ENCODE results near the gene LUC7L. TPM values are rescaled to one million over a fixed set of nuclear protein-coding genes. Genes with fewer than 3 reads are reported as not detected.
"Not testable (repeated sequence)": the region's sequence is repeated elsewhere in the genome, so short reads cannot be mapped to it uniquely, and the experiment has no call there.

LUC7L gene
- total RNA-seq, 1 donor from 2014 or later = 109 TPM

GRCh38 chr16:178668-179015 lies 50.6 kb downstream of the LUC7L start:
- DNase-seq (ENCODE audit: low read depth) = no peak
- H3K27me3 ChIP-seq (ENCODE audit: control insufficient read depth, insufficient read depth, low read length) = peaks cover 50% of the 10 kb centered on the region
- TF ChIP-seq CTCF (IDR thresholded peaks at IDR 0.05; ENCODE audit: insufficient read depth, low read length, poor library complexity, severe bottlenecking) = no peak
- H3K4me3 ChIP-seq (ENCODE audit: low read depth, low read length) = no peak overlapping the region
- H3K36me3 ChIP-seq (ENCODE audit: control insufficient read depth, insufficient read depth, low read length) = no peaks in the 10 kb centered on the region

GRCh38 chr16:177981-178667 lies 51.1 kb downstream of the LUC7L start:
- H3K4me3 ChIP-seq (ENCODE audit: low read depth, low read length) = no peak overlapping the region
- peaks cover 55% of the 10 kb centered on the region for H3K27me3 ChIP-seq (ENCODE audit: control insufficient read depth, insufficient read depth, low read length)
- no peak for TF ChIP-seq CTCF (IDR thresholded peaks at IDR 0.05; ENCODE audit: insufficient read depth, low read length, poor library complexity, severe bottlenecking)
- DNase-seq (ENCODE audit: low read depth) = no peak
- H3K36me3 ChIP-seq (ENCODE audit: control insufficient read depth, insufficient read depth, low read length) = no peaks in the 10 kb centered on the region

GRCh38 chr16:177394-177822 lies 51.8 kb downstream of the LUC7L start:
- no peak for DNase-seq (ENCODE audit: low read depth)
- Histone ChIP-seq H3K4me3 (ENCODE audit: low read depth, low read length) (no peak overlapping the region), H3K36me3 (ENCODE audit: control insufficient read depth, insufficient read depth, low read length) (no peaks in the 10 kb centered on the region), H3K27me3 (ENCODE audit: control insufficient read depth, insufficient read depth, low read length) (peaks cover 55% of the 10 kb centered on the region)
- TF ChIP-seq CTCF (IDR thresholded peaks at IDR 0.05; ENCODE audit: insufficient read depth, low read length, poor library complexity, severe bottlenecking) = no peak

GRCh38 chr16:176477-177382 lies 52.5 kb downstream of the LUC7L start, which contains the start of gene HBA1:
TSS of gene HBA1 (plus strand) at chr16:176680. CDS start at chr16:176717, 37 bp downstream.
- peaks cover 56% of the 10 kb centered on the region for H3K27me3 ChIP-seq (ENCODE audit: control insufficient read depth, insufficient read depth, low read length)
- DNase-seq (ENCODE audit: low read depth) = not testable (repeated sequence)

GRCh38 chr16:176006-176405 lies 53.2 kb downstream of the LUC7L start:
- H3K27me3 ChIP-seq (ENCODE audit: control insufficient read depth, insufficient read depth, low read length) = peaks cover 58% of the 10 kb centered on the region
- not testable (repeated sequence) for H3K4me3 ChIP-seq (ENCODE audit: low read depth, low read length); DNase-seq (ENCODE audit: low read depth); H3K36me3 ChIP-seq (ENCODE audit: control insufficient read depth, insufficient read depth, low read length)

More at GRCh38 chr16:176477-177382, 52.5 kb downstream of the LUC7L start, which contains the start of gene HBA1:
- not testable (repeated sequence) for H3K36me3 ChIP-seq (ENCODE audit: control insufficient read depth, insufficient read depth, low read length); H3K4me3 ChIP-seq (ENCODE audit: low read depth, low read length)

GRCh38 chr16:175011-175949 lies 54.0 kb downstream of the LUC7L start:
- TF ChIP-seq CTCF (IDR thresholded peaks at IDR 0.05; ENCODE audit: insufficient read depth, low read length, poor library complexity, severe bottlenecking) = no peak
- no peak for DNase-seq (ENCODE audit: low read depth)
- Histone ChIP-seq H3K4me3 (ENCODE audit: low read depth, low read length) (no peak overlapping the region), H3K36me3 (ENCODE audit: control insufficient read depth, insufficient read depth, low read length) (no peaks in the 10 kb centered on the region), H3K27me3 (ENCODE audit: control insufficient read depth, insufficient read depth, low read length) (peaks cover 55% of the 10 kb centered on the region)

- not testable (repeated sequence) for DNase-seq (ENCODE audit: low read depth); H3K4me3 ChIP-seq (ENCODE audit: low read depth, low read length)
- H3K27me3 ChIP-seq (ENCODE audit: control insufficient read depth, insufficient read depth, low read length) = peaks cover 54% of the 10 kb centered on the region
Measured at GRCh38 chr16:173928-174769, 55.1 kb downstream of the LUC7L start.

GRCh38 chr16:173211-173854 lies 55.9 kb downstream of the LUC7L start:
- H3K36me3 ChIP-seq (ENCODE audit: control insufficient read depth, insufficient read depth, low read length); DNase-seq (ENCODE audit: low read depth); H3K4me3 ChIP-seq (ENCODE audit: low read depth, low read length): not testable (repeated sequence)
- peaks cover 59% of the 10 kb centered on the region for H3K27me3 ChIP-seq (ENCODE audit: control insufficient read depth, insufficient read depth, low read length)

More at GRCh38 chr16:173928-174769, 55.1 kb downstream of the LUC7L start:
- not testable (repeated sequence) for H3K36me3 ChIP-seq (ENCODE audit: control insufficient read depth, insufficient read depth, low read length)

Measured in kidney epithelial cell (primary cell).